Inferior parietal cortex (tissue), 1 donor: ENCODE data around the gene MTCP1.

Experiments
- DNase-seq: peaks from one replicate; pipeline ENCODE4 v3.0.0-alpha.2; 2016; ENCODE audit errors: extremely low spot score

The MTCP1 gene

GRCh38 chrX:155053656-155054055 lies 17.3 kb downstream of the MTCP1 start:
- DNase-seq: no peak

- no peak for DNase-seq
Measured at GRCh38 chrX:155052738-155053498, 18.0 kb downstream of the MTCP1 start.

GRCh38 chrX:155048977-155049619 lies 21.8 kb downstream of the MTCP1 start:
- peak; percentile 45 for DNase-seq

- DNase-seq: no peak
Measured at GRCh38 chrX:155046811-155047528, 24.0 kb downstream of the MTCP1 start.

- no peak for DNase-seq
Measured at GRCh38 chrX:155046129-155046810, 24.7 kb downstream of the MTCP1 start.

- no peak for DNase-seq
Measured at GRCh38 chrX:155035688-155036087, 35.2 kb downstream of the MTCP1 start.

GRCh38 chrX:155031657-155032056 lies 39.3 kb downstream of the MTCP1 start:
- DNase-seq: no peak

- no peak for DNase-seq
Measured at GRCh38 chrX:155028877-155029291, 42.1 kb downstream of the MTCP1 start.

GRCh38 chrX:155028129-155028528 lies 42.8 kb downstream of the MTCP1 start:
- no peak for DNase-seq

GRCh38 chrX:155027509-155028066 lies 43.3 kb downstream of the MTCP1 start:
- peak; percentile 9 for DNase-seq

GRCh38 chrX:155026727-155027508 lies 44.0 kb downstream of the MTCP1 start, which contains the start of gene FUNDC2:
TSS of gene FUNDC2 (plus strand) at chrX:155026844. CDS start at chrX:155026939, 95 bp downstream.
- peak; percentile 91 for DNase-seq

GRCh38 chrX:155026420-155026726 lies 44.6 kb downstream of the MTCP1 start:
- no peak for DNase-seq

- DNase-seq: no peak
Measured at GRCh38 chrX:155023907-155024833, 46.8 kb downstream of the MTCP1 start.

GRCh38 chrX:155022585-155022984 lies 48.4 kb downstream of the MTCP1 start, which contains the start of gene F8:
TSS of gene F8 (minus strand) at chrX:155022723. CDS start at chrX:155022552, 171 bp downstream.
- no peak for DNase-seq

GRCh38 chrX:155020591-155020990 lies 50.3 kb downstream of the MTCP1 start:
- DNase-seq: no peak
